ENCODE data around the gene GFOD1.
"Not testable (repeated sequence)": the region's sequence is repeated elsewhere in the genome, so short reads cannot be mapped to it uniquely, and the experiment has no call there.

GFOD1 gene

DNA sequence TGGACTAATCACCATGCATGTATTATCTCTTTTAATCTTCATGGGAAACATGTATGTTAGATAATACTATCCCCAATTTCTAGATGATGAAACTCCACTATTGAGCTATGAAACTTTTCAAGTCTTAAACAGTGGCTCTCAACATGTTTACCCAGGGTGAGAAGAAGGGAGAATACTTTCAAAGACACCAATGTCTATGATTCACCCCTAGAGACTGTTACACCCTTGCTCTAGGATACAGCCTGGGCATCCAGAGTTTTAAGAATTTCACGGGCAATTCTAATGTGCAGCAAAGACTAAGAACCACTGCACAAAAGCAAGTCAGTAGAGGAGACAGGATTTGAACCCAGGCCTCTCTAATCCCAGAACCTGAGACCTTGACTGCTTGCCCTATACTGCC, 47.8 kb downstream of the GFOD1 start:
- FAIRE-seq, result no peak

- no peak for FAIRE-seq
Observed at GRCh38 chr6:13438126-13438525, 49.3 kb downstream of the GFOD1 start.

GRCh38 chr6:13437218-13437996, 50.0 kb downstream of the GFOD1 start:
- no peak for FAIRE-seq

DNA sequence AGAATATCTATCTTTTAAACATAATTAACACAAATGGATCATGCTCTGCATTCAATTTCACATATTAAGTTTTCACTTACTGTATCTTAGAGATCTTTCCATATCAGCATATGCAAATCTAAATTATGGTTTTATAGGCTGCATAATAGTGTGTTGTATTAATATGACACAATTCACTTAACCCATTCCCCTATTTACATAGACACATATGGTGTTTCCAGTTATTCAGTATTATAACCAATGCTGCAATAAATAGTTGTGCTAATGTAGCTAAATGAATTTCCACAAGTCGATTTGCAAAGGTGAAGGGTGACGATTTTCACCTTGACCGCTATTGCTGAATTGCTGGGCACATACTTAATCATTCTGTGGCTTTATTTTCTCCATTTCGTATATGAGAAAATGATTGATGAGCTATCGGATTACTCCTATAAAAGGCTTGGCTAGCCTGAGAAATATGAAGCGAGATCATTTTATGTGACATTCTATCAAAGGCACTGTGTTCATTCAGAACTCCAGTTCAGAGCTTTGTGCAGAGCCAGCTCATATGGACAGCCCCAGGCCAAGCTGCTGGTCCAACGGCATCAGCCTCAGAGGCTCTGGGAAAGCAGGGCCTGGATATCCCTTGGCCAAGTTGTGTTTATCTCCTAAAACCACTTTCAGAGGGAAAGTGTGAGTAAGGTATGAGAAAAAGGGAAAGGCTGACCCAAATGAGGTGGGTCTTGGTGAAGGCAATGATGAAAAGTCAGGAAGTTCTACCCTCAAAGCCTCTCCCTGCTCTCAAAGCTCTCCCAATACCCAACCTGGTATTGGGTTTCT, 50.8 kb downstream of the GFOD1 start:
- FAIRE-seq, result no peak

DNA sequence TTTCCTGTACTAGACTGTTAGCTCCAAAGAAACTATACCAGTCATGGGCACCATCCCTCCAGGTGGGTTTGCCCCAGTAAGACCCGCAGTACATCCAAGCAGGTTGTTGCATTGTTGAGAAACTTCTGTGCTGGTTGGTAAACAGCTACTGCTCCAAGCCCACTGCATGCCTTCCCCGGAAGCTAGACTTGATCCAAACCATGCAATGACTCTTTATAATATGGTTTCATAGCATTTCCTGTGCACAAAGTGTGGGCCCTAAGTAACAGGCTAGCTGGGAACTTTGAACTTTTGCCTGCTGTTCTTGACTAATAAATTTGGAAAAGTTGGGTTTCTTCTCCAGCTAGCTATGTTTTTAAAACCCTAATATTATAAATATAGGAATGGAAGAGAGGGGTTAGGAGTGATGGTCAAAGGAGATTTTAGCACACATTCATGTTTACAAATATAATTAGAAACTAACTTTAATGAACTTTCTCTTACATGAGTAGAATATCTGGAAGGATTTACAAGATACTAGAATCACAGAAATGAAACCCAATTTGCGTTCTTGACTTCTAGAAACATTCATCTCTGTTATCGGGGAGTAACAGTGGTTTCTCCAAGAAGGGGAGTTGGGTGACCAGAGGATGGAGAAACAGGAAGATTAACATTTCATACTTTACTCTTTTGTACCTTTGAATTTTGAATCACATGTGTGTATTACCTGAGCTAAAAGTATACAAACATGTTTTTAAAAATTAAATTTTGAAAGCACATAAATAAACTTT, 51.7 kb downstream of the GFOD1 start:
- no peak for FAIRE-seq

DNA sequence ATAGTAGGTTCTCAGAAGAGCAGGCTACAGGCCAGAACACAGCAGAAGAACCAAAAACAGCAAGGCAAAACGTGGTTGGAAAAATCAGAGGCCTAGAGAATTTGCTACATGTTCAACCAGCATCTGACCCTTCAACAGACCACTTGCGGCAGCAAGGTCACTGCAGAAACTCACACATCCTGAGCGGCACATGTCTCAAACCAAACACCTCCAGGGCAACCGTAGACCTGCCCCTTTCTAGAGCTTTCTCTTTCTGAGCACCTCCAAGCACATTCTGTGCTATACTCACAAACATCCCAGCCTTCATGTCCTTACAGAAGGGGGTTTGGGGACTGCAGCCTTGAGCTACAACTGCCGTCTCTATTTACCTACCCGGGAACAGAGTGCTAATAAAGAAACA, 52.6 kb downstream of the GFOD1 start:
- FAIRE-seq, result no peak

- not testable (repeated sequence) for FAIRE-seq
Observed at GRCh38 chr6:13434135-13434775, 53.1 kb downstream of the GFOD1 start.

DNA sequence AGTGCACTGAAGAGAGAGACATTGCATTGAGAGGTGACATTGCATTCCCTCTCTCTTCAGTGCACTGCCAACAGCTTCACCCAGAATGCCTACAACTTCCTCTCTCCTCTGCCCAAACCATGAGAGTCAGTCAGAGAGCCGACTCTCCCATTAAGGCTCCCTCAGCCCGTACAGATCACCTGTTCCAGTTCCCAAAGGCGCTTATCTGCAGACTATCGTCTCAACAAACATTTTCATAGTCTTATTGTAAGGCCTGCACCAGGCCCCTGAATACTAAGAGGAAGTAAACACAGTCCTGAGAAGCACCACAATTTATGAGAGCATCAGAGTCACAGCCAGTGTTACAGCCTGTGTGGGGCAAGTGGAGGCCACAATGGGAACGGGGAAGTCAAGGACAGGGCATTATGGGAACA, 53.7 kb downstream of the GFOD1 start:
- no peak for FAIRE-seq

- FAIRE-seq, result no peak
Observed at GRCh38 chr6:13432526-13433184, 54.7 kb downstream of the GFOD1 start.

DNA sequence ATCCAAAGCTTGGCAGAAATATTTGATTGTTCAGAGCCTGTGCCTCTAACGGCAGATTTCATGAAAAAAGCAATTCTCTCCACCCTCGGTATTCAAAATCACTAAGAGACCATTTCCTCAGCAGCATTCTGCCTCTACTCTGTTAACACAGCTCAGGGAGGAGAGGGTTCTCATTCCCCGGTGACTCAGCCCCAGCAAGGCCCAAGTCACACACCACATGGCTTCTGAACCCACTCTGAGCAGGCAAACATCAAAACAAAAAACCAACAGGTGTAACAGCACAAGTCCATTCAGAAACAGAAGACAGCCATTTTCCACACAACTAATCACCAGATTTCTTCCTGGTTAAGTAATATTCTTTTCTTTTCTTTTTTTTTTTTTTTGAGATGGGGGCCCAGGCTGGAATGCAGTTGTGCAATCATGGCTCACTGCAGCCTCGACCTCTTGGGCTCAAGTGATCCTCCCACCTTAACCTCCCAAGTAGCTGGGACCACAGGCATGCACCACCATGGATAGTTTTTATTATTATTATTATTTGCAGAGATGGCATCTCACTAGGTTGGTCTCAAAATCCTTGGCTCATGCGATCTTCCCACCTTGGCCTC, 55.4 kb downstream of the GFOD1 start:
- FAIRE-seq, result no peak

DNA sequence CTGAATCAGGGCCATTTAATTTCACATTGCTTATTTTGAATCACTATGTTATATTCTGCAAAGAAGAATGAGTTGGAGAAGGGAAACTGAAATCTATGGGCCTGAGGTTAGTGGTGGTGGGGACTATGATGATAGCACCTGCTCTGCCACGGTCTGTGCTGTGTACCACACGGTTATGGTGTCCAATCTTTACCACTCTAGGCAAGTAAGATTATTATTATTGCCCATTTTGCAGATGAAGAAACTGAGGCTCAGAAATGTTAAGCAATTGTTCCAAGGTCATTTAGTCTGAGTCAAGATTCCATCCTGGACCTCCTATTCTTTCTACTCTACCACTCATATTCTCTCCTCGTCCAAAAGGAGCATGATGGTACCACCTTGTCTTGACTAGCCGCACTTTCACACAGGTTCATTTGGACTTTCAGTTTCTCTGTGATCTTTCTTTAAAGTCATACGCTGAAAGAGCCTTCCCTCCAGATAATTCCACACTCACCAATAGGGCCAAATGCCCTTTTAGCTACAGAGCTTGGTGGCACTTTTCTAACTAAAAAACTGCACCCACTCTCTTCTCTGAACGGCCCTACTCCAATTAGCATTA, 56.2 kb downstream of the GFOD1 start:
- FAIRE-seq, result no peak

GRCh38 chr6:13429406-13429753, 58.0 kb downstream of the GFOD1 start:
- no peak for FAIRE-seq

DNA sequence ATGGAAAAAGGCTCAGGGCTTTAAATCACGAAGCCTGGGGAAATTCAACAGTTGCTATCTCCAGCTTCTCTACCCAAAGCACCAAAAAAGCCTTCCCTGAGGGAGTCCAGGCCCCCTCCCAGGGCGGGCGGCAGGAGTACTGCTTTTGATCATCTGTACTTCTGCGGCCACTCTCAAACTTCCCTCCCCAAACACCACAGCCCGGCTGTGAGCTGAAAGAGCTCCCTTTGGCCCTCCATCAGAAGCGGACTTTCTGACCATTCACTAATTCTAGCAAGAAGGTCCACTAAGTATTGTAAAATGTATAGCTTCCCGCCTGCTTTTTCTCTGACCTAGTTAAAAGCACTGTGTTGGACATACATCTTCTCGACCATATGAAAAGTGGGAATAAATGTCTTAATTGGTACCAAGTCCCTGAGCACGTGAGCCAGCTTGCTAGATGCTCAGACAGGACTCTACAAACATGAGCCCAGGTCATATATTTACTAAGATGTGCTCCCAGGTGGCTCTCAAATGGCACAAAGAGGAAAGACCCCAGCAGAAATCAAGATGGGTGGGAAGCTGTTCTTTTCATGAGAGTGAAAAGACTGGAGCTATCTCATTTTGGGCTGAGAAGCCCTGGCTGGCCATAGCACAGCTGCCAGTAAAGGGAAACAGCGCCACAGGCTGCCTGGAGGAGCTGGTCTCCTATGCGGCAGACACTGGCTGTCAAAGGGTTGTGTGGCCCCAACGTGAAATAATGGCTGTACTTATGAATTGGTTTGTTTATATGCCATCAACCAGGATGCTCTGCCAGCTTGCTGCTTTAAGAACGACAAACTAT, 58.6 kb downstream of the GFOD1 start:
- no peak for FAIRE-seq

GRCh38 chr6:13427801-13428582, 59.4 kb downstream of the GFOD1 start:
- FAIRE-seq, result no peak

DNA sequence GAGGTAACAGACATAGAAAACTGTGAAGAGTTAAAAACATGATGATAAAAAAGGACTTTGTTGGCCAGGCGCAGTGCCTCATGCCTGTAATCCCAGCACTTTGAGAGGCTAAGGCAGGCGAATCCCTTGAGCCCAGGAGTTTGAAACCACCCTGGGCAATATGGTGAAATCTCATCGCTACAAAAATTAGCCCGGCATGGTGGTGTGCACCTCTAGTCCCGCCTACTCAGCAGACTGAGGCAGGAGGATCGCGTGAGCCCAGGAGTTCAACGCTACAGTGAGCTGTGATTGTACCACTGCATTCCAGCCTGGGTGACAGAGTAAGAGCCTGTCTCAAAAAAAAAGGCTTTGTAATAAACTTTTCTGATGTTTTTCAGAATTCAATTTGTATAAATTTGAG, 60.1 kb downstream of the GFOD1 start:
- no peak for FAIRE-seq

- no peak for FAIRE-seq
Observed at GRCh38 chr6:13425943-13426931, 61.2 kb downstream of the GFOD1 start.

DNA sequence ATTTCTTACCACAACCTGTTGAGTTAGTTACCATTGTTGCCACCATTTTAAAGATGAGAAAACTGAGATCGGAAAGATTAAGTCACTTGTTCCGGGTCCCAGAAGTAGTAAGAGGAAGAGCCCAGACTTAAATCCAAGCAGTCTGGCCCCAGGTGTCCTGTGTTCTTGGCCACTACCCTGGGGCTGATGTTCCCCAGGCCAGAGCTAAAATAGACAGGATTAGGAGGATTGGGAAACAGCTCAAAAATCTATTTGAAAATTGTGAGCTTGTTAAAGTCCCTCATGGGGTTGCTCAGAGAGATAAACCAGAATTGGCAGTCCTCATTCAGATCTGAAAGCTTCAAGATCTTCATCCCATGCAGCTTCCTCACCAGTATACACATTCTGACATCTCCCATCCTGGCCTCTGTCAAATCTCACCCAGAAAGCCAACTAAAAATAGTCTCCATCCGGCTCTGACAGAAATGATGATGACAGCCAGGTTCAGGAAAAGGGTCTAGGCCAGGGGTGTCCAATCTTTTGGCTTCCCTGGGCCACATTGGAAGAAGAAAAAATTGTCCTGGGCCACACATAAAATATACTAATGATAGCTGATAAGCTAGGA, 62.0 kb downstream of the GFOD1 start:
- FAIRE-seq, result no peak

- FAIRE-seq, result no peak
Observed at GRCh38 chr6:13423252-13423651, 64.1 kb downstream of the GFOD1 start.

Data from endometrium (tissue), 2 donors.